ENCODE results near the gene PLAU.

Gene PLAU

GRCh38 chr10:73910764-73911552, at the start of gene PLAU:
Gene PLAU (plus strand): TSS chr10:73911132. CDS start chr10:73911556, 424 bp downstream.
- no peak for TF ChIP-seq CTCF (conservative IDR thresholded peaks at IDR 0.05)
- H3K27ac ChIP-seq, result peak within 1 kb of the TSS; percentile 20; the same call in 1 of the 2 replicates

- H3K27ac ChIP-seq, result no peak overlapping the region
- no peak for TF ChIP-seq CTCF (conservative IDR thresholded peaks at IDR 0.05)
Observed at GRCh38 chr10:73862011-73862410, 48.9 kb upstream of the PLAU start.

GRCh38 chr10:73863039-73863817, 47.7 kb upstream of the PLAU start:
- no peak for TF ChIP-seq CTCF (conservative IDR thresholded peaks at IDR 0.05)
- no peak overlapping the region for H3K27ac ChIP-seq

GRCh38 chr10:73864229-73864628, 46.7 kb upstream of the PLAU start:
- no peak overlapping the region for H3K27ac ChIP-seq
- TF ChIP-seq CTCF (conservative IDR thresholded peaks at IDR 0.05), result no peak

GRCh38 chr10:73865107-73865458, 45.8 kb upstream of the PLAU start:
- H3K27ac ChIP-seq, result no peak overlapping the region
- TF ChIP-seq CTCF (conservative IDR thresholded peaks at IDR 0.05), result no peak

- TF ChIP-seq CTCF (conservative IDR thresholded peaks at IDR 0.05), result no peak
- no peak overlapping the region for H3K27ac ChIP-seq
Observed at GRCh38 chr10:73865459-73866442, 45.2 kb upstream of the PLAU start.
